Activated gamma-delta T cell (primary cell): ENCODE data around the gene PKD2L1.
"Not testable (repeated sequence)": the region's sequence is repeated elsewhere in the genome, so short reads cannot be mapped to it uniquely, and the experiment has no call there.

Experiments used
- DNase-seq: peaks from one replicate; lab custom pipeline; 2025; lab: John Stamatoyannopoulos, UW

Gene PKD2L1

GRCh38 chr10:100333661-100334440 is 3.8 kb upstream of the PKD2L1 start:
- no peak for DNase-seq

- DNase-seq = no peak
These were observed 3.1 kb upstream of the PKD2L1 start for GRCh38 chr10:100333106-100333505.

GRCh38 chr10:100328198-100328597 is 1.8 kb downstream of the PKD2L1 start:
- no peak for DNase-seq

GRCh38 chr10:100327718-100328009 is 2.4 kb downstream of the PKD2L1 start:
- DNase-seq = no peak

GRCh38 chr10:100327007-100327717 is 2.9 kb downstream of the PKD2L1 start:
- no peak for DNase-seq

- DNase-seq = no peak
These were observed 4.9 kb downstream of the PKD2L1 start for GRCh38 chr10:100325158-100325557.

GRCh38 chr10:100319707-100320402 is 10.2 kb downstream of the PKD2L1 start:
- DNase-seq = no peak

GRCh38 chr10:100318207-100318606 is 11.8 kb downstream of the PKD2L1 start:
- DNase-seq = no peak

GRCh38 chr10:100315615-100316014 is 14.4 kb downstream of the PKD2L1 start:
- no peak for DNase-seq

- DNase-seq = no peak
These were observed 18.7 kb downstream of the PKD2L1 start for GRCh38 chr10:100311298-100311697.

- DNase-seq = no peak
These were observed 22.3 kb downstream of the PKD2L1 start for GRCh38 chr10:100307684-100308083.

- DNase-seq = no peak
These were observed 23.2 kb downstream of the PKD2L1 start for GRCh38 chr10:100306861-100307260.

GRCh38 chr10:100304414-100304813 is 25.6 kb downstream of the PKD2L1 start:
- no peak for DNase-seq

GRCh38 chr10:100303724-100304319 is 26.2 kb downstream of the PKD2L1 start:
- no peak for DNase-seq

GRCh38 chr10:100301123-100301522 is 28.9 kb downstream of the PKD2L1 start:
- DNase-seq = not testable (repeated sequence)

- no peak for DNase-seq
These were observed 32.8 kb downstream of the PKD2L1 start for GRCh38 chr10:100297242-100297641.

- DNase-seq = no peak
These were observed 37.0 kb downstream of the PKD2L1 start for GRCh38 chr10:100293066-100293465.

- not testable (repeated sequence) for DNase-seq
These were observed 37.7 kb downstream of the PKD2L1 start for GRCh38 chr10:100292300-100292699.

GRCh38 chr10:100291356-100291755 is 38.7 kb downstream of the PKD2L1 start:
- no peak for DNase-seq

- DNase-seq = no peak
These were observed 40.4 kb downstream of the PKD2L1 start for GRCh38 chr10:100289641-100290040.

GRCh38 chr10:100288196-100288595 is 41.8 kb downstream of the PKD2L1 start:
- DNase-seq = no peak

- no peak for DNase-seq
These were observed 42.3 kb downstream of the PKD2L1 start for GRCh38 chr10:100287756-100288155.
